IPS DF 19.7 (cell line): ENCODE data around the gene ARL6.
"Not testable (repeated sequence)": the region's sequence is repeated elsewhere in the genome, so short reads cannot be mapped to it uniquely, and the experiment has no call there.

Experiments used
- DNase-seq: peaks from one replicate; pipeline ENCODE4 v3.0.0-alpha.2; 2013; ENCODE audit warnings: low read depth, low spot score

The ARL6 gene

GRCh38 chr3:97821287-97821773 is 56.8 kb downstream of the ARL6 start:
- DNase-seq, result no peak

- no peak for DNase-seq
Measured at GRCh38 chr3:97821774-97822358, 57.3 kb downstream of the ARL6 start, which contains the start of gene CRYBG3. Gene CRYBG3, plus strand, starts transcription at chr3:97822011. Its CDS starts 196 bp downstream, at chr3:97822207.

- DNase-seq, result no peak
Measured at GRCh38 chr3:97822359-97822775, 57.8 kb downstream of the ARL6 start.

- DNase-seq, result no peak
Measured at GRCh38 chr3:97823046-97824004, 58.8 kb downstream of the ARL6 start.

- no peak for DNase-seq
Measured at GRCh38 chr3:97825101-97825500, 60.5 kb downstream of the ARL6 start.

GRCh38 chr3:97827741-97828471 is 63.3 kb downstream of the ARL6 start:
- DNase-seq, result no peak

GRCh38 chr3:97829198-97829597 is 64.6 kb downstream of the ARL6 start:
- DNase-seq, result no peak

GRCh38 chr3:97830638-97831037 is 66.1 kb downstream of the ARL6 start:
- DNase-seq, result no peak

GRCh38 chr3:97831140-97831539 is 66.6 kb downstream of the ARL6 start:
- DNase-seq, result no peak

- DNase-seq, result not testable (repeated sequence)
Measured at GRCh38 chr3:97833184-97833583, 68.6 kb downstream of the ARL6 start.

GRCh38 chr3:97835761-97836160 is 71.2 kb downstream of the ARL6 start:
- no peak for DNase-seq

- no peak for DNase-seq
Measured at GRCh38 chr3:97838393-97838792, 73.8 kb downstream of the ARL6 start.

GRCh38 chr3:97839944-97840343 is 75.4 kb downstream of the ARL6 start:
- DNase-seq, result no peak

GRCh38 chr3:97841304-97841703 is 76.7 kb downstream of the ARL6 start:
- DNase-seq, result no peak

GRCh38 chr3:97841956-97842355 is 77.4 kb downstream of the ARL6 start:
- no peak for DNase-seq

GRCh38 chr3:97848779-97849178 is 84.2 kb downstream of the ARL6 start:
- no peak for DNase-seq
